Thyroid gland (tissue), 4 donors: ENCODE results near the gene HCFC1R1.

Experiments used
- CTCF ChIP-seq, 6 experiments: fragments of 200-600 bp in 3 of 6; fragments of 450-650 bp in 3 of 6; sonication (generic) in 3 of 6; IDR thresholded peaks; one replicate each; pipeline ENCODE4 v1.5.1; 2016 to 2019; ENCODE audit warnings: antibody characterized with exemption in 6 of 6, mild to moderate bottlenecking in 2 of 6, inconsistent platforms in 1 of 6, moderate library complexity in 1 of 6
- POLR2A ChIP-seq, 2 donors: fragments of 450-650 bp; IDR thresholded peaks; one replicate each; pipeline ENCODE4 v1.6.1; 2017; ENCODE audit warnings: antibody characterized with exemption in 2 of 2, mild to moderate bottlenecking in 2 of 2, moderate library complexity in 1 of 2

DNA sequence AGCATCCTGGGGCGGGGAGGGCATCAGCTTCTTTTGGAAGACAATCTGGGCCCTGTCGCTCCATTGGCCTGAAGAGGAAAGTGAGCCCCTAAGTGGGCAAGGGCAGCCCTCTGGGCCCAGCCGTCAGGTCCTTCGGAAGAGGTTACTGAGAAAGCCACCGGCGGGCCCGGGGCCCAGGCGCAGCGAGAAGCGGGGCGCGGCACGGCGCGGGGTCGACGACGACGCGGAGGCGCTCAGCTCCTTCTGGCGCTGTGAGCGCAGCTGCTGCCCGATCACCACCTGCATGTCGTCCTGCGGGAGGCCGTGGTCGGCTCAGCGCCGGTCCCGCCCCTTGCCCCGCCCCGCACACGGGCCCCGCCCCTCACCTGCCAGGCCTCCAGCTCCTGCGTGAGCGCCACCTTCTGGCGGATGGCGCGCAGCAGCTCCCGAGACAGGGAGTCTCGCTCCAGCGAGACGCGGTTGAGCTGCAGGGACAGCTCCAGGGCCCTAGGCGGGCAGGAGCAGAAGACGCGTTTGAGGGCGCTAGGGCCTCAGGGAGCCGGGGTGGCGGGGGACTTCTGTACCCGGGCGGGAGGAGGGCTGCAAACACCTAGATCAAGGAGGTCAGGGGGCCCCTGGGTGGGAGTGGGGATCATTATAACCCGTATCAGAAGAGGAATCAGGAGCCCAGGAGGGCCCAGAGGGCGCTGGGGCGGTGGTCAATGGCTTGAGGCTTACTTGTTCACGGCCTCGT lies 4.4 kb upstream of the HCFC1R1 start:
- TF ChIP-seq POLR2A (IDR thresholded peaks at IDR 0.05) = peak in 1 of 2 donors; percentile 43
- TF ChIP-seq CTCF (IDR thresholded peaks at IDR 0.05) = peak; percentile 47 to 95 (median 72)
